Right renal pelvis (tissue), 4 donors: Measurements from ENCODE around the gene ARID4B. TPM values are rescaled to one million over a fixed set of nuclear protein-coding genes. Genes with fewer than 3 reads are reported as not detected.
"Not testable (repeated sequence)": the region's sequence is repeated elsewhere in the genome, so short reads cannot be mapped to it uniquely, and the experiment has no call there.

Experiments
- DNase-seq, 4 donors: peaks; one replicate each; pipeline ENCODE4 v3.0.0-alpha.2; 2013; ENCODE audit warnings: low read depth in 4 of 4, low spot score in 3 of 4, missing footprints in 1 of 4
- polyA plus RNA-seq, 4 donors: library from polyadenylated mRNA; unstranded; fragments of 120-200 nt; gene quantifications; one replicate each; pipeline ENCODE4 v1.2.1, GENCODE V29; 2013; ENCODE audit not compliant: insufficient read length in 4 of 4

Gene ARID4B
- polyA plus RNA-seq, 4 donors = 45.3 to 55.6 (median 50.3) TPM

- DNase-seq = no peak
These were observed 146.3 kb downstream of the ARID4B start for GRCh38 chr1:235181561-235182245.

DNA sequence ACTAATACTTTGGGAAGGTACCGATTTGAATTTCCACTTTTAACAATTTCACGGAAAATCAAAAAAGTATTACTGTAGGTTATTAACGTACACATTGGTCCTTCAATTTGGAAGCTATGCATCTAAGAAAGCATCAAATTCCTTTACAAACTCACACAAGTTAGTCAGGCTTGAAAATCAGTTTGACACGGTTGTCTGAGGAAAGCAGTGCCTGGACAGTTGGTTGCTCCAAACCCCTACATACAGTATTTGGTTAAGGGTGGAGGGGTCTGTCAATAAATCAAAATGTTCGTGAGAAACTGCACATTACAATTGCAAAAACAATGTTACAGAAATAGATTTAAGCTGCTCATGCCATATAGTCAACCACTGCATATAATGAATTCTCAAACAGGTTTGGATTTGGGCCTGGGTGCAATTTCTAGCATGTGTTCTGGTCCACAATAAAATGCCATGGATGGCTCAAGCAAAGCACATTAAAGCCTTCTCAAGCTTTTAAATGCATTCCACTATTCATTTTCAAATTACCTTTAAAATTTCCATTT lies 147.0 kb downstream of the ARID4B start:
- DNase-seq = no peak

DNA sequence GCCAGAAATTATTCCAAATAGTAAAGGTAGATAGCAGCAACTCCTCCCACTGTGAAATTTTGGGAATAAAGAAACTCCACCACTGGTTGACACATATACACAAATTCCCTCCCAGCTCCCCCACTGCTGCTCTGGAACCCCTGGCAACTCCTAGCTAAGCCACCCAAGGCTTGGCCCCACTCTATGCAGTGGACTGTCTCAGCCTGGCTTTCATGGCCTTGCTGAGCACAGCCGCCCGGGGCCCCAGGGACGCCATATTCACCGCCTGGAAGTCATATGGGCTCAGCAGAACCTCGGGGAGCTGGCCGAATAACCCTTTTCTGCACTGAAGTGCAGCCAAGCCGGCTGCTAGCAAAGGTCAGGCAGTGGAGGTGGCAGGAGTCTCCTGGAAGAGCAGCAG lies 151.5 kb downstream of the ARID4B start:
- DNase-seq = no peak

- no peak for DNase-seq
These were observed 158.0 kb downstream of the ARID4B start for GRCh38 chr1:235169986-235170385.

GRCh38 chr1:235168375-235168774 lies 159.6 kb downstream of the ARID4B start:
- DNase-seq = no peak

DNA sequence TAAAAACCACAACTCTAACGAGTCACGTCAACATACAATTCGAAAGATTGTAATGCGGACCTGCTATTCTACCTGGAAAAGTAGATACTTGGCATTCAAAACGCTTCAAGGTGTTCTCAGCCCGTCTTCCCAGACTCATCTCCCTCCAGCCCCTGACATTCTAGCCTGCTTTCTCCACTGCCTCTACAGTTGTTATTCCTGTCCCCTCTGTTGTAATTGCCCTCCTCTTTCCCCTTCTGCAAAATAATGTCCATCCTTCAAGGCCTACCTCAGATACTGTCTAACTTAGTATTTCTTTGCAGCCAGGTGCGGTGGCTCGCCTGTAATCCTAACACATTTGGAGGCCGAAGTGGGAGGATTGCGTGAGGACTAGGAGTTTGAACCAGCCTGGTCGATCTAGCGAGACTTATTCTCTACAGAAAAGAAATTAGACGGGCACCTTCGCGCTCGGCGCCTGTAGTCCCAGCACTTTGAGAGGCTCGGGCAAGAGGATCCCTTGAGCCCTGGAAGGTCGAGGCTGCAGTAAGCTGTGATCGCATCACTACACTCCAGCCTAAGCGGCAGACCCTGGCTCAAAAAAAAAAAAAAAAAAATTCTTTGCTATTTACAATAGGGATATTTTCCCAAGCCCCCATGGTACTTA lies 166.2 kb downstream of the ARID4B start:
- no peak for DNase-seq

DNA sequence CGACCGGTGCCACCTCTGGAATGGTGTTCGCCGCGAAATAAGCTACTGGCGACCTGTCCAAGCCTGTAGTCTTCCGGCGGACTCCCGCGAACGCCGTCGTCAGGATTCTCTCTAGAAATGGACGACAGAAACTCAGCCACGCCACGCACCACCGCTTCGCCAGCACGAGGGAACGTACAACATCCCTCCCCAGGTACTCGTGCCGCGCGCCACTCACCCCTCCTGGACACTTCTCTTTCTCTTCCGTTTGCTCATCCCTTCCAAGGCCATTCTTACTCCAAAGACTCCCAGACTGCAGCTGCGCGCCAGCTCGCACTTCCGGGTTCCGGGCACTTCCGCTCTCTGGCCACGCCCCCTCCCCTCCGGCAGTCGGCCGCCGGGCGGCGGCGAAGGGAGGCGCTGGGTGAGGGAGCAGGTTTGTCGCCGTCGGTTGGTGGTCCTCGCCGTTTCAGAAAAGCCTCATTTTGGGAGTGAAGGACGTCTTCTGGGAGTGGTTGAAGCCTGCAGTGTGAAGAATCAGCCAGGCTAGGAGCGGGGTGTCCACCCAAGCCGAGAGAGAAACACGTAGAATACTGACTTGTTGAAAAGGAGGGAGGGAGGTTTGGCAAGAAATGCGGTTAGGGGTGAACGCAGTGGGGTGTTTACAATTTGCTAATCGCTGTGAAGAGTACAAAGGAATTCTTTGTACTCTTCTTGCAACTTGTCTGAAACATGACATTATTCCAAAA lies 166.9 kb downstream of the ARID4B start, which contains the start of gene RBM34:
TSS of gene RBM34 (minus strand) at position 294 of the 728 bp plus-strand sequence. CDS start at position 270, 24 bp downstream.
- peak; percentile 80 to 89 (median 83) for DNase-seq

GRCh38 chr1:235160383-235160956 lies 167.5 kb downstream of the ARID4B start:
- peak in 1 of 4 donors; percentile 18 for DNase-seq

DNA sequence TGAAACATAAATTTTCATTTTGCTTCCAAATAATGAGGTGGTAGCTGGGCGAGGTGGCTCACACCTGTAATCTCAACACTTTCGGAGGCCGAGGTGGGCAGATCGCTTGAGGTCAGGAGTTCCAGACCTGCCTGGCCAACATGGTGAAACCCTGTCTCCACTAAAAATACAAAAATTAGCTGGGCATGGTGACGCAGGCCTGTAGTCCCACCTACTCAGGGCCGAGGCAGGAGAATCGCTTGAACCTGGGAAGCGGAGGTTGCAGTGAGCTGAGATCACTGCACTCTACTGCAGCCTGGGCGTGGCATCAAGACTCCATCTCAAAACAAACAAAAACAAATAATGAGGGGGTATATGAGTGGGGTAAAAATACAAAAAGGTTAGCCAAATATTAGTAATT lies 168.0 kb downstream of the ARID4B start:
- DNase-seq = not testable (repeated sequence)

GRCh38 chr1:235159284-235159683 lies 168.7 kb downstream of the ARID4B start:
- DNase-seq = not testable (repeated sequence)

GRCh38 chr1:235158680-235159079 lies 169.3 kb downstream of the ARID4B start:
- no peak for DNase-seq

DNA sequence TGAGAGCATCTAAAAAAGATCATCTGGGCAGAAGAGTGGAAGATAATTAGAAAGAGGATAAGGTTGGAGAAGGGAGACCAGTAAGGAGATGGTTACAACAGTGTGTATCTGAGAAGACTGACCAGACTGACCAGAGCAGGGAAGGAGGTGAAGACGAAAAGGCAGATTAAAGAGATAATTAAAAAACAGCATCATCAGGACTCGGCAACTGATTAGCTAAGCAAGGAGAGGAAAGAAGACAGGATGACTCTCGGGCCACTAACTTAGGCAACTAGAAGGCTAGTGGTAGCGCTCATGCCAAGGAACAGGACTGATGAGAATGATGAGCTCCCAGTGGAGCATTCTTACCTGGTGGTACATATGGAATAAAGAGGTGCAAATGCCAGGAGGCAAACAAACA lies 170.8 kb downstream of the ARID4B start:
- DNase-seq = no peak

DNA sequence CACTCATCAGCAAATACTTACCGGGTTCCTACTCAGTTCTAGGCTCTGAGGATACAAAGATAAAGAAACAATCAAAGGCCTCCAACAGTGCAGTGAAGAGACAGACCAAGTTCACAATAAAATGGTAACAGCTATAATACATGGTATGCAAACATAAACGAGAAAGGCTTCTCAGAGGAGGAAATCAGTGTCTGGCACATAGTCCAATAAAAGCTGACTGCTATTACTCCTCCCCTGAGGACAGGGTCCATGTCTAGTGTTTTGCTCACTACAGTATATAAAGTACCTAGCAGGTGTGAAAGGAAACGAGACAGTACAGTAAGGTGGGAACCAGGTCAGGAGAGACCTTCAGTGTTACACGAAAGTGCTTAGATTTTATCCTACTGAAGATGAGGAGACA lies 171.2 kb downstream of the ARID4B start:
- no peak for DNase-seq

GRCh38 chr1:235156265-235156664 lies 171.7 kb downstream of the ARID4B start:
- no peak for DNase-seq

DNA sequence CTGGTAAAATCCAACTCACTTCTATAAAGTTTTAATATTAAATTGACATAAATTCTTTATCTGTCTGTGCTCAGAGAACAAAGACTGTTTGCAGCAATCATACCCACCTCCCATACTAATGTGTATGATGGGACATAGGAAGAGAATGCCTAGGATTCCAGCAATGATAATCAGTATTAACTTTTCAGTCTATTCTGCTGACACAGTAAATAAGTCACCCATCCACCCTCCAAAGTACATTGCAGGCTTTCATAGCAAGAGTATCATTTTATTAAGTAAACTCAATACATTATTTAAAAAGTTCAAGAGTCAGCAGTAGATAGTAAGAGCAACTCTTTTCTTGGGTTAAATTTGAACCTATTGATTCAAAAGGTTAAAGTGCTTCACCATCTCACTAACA lies 175.7 kb downstream of the ARID4B start:
- no peak for DNase-seq

- DNase-seq = no peak
These were observed 176.9 kb downstream of the ARID4B start for GRCh38 chr1:235151033-235151432.

GRCh38 chr1:235149824-235150223 lies 178.2 kb downstream of the ARID4B start:
- DNase-seq = no peak

- no peak for DNase-seq
These were observed 180.7 kb downstream of the ARID4B start for GRCh38 chr1:235147269-235147668.

DNA sequence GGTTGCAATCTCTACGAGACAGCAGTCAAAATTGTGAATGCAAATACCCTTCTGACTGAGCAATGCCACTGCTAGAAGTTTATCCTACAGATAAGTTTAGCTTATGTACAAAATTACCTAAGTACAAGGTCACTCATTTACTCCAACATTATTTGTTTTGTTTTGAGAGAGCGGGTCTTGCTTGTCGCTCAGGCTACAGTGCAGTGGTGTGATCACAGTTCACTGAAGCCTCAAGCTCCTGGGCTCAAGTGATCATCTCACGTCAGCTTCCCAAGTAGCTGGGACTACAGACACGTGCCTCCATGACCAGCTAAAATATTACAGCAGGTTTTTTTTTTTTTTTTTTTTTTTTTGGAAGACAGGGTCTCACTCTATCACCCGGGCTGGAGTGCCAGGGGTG lies 182.3 kb downstream of the ARID4B start:
- DNase-seq = no peak

DNA sequence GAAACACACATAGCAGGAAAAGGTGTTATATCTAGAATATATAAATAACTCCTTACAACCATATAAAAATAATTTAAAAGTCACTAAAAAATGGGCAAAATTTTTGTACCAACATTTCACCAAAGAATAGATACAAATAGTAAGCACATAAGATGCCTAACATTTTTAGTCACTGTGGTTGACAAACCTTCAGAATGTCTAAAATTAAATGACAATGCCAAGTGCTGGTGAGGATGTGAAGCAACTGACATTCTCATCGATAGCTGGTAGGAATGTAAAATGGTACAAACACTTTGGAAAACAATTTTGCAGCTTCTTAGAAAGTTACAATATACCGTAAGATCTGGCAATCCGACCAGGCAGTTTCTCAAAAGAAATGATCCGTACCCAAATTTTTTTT lies 185.0 kb downstream of the ARID4B start:
- no peak for DNase-seq

- no peak for DNase-seq
These were observed 188.7 kb downstream of the ARID4B start for GRCh38 chr1:235139315-235139714.
